Neural crest cell (in vitro differentiated cells): ENCODE results near the gene PLXNB3. TPM values are rescaled to one million over a fixed set of nuclear protein-coding genes. Genes with fewer than 3 reads are reported as not detected.

ENCODE experiments used
- DNase-seq: peaks from one replicate; pipeline ENCODE4 v3.0.0; 2021; ENCODE audit warnings: low read depth, mixed read lengths, low spot score
- H3K27ac Mint-ChIP-seq: one replicate; pipeline ENCODE4 v1.8.0; 2021; ENCODE audit warnings: mild to moderate bottlenecking, mixed read lengths; ENCODE audit not compliant: unreplicated experiment
- H3K27me3 Mint-ChIP-seq: 2 replicates; pipeline ENCODE4 v1.8.0; 2021; ENCODE audit warnings: low read depth, mild to moderate bottlenecking, mixed read lengths
- H3K36me3 Mint-ChIP-seq: 2 replicates; pipeline ENCODE4 v1.8.0; 2021; ENCODE audit warnings: low read depth, mild to moderate bottlenecking, mixed read lengths
- H3K4me1 Mint-ChIP-seq: 2 replicates; pipeline ENCODE4 v1.8.0; 2021; ENCODE audit warnings: mixed read lengths
- H3K4me3 Mint-ChIP-seq: one replicate; pipeline ENCODE4 v1.8.0; 2021; ENCODE audit warnings: mild to moderate bottlenecking, mixed read lengths
- H3K9me3 Mint-ChIP-seq: 2 replicates; pipeline ENCODE4 v1.8.0; 2021; ENCODE audit warnings: mixed read lengths
- CTCF ChIP-seq: fragments of 200-600 bp; sonication (generic); conservative IDR thresholded peaks from 2 replicates; pipeline ENCODE4 v1.5.0; 2021; ENCODE audit warnings: antibody characterized with exemption, mild to moderate bottlenecking
- total RNA-seq: library from RNA; stranded (reverse); gene quantifications from 2 replicates; pipeline ENCODE4 v1.2.1, GENCODE V29; 2021

The PLXNB3 gene
- total RNA-seq, 1 donor from 2014 or later, result 15.7 TPM

GRCh38 chrX:153735274-153735673, 28.8 kb upstream of the PLXNB3 start:
- Mint-ChIP-seq H3K4me3 (no peak overlapping the region), H3K27ac (no peak overlapping the region), H3K36me3 (peaks cover 18% of the 10 kb centered on the region), H3K4me1 (peaks cover 4% of the 10 kb centered on the region), H3K27me3 (no peaks in the 10 kb centered on the region), H3K9me3 (peaks cover 16% of the 10 kb centered on the region)
- TF ChIP-seq CTCF, result no peak
- DNase-seq, result no peak

GRCh38 chrX:153736071-153736820, 27.8 kb upstream of the PLXNB3 start:
- Mint-ChIP-seq H3K27ac (peak overlapping the region; percentile 19), H3K4me3 (no peak overlapping the region)

GRCh38 chrX:153736871-153737441, 27.1 kb upstream of the PLXNB3 start:
- Mint-ChIP-seq H3K9me3 (peaks cover 5% of the 10 kb centered on the region), H3K27me3 (no peaks in the 10 kb centered on the region), H3K36me3 (peaks cover 6% of the 10 kb centered on the region), H3K27ac (no peak overlapping the region), H3K4me3 (no peak overlapping the region), H3K4me1 (peaks cover 4% of the 10 kb centered on the region)
- no peak for DNase-seq
- no peak for TF ChIP-seq CTCF

More at GRCh38 chrX:153736071-153736820, 27.8 kb upstream of the PLXNB3 start:
- no peaks in the 10 kb centered on the region for H3K27me3 Mint-ChIP-seq
- peaks cover 4% of the 10 kb centered on the region for H3K4me1 Mint-ChIP-seq
- no peak for DNase-seq
- H3K36me3 Mint-ChIP-seq, result peaks cover 14% of the 10 kb centered on the region
- H3K9me3 Mint-ChIP-seq, result peaks cover 12% of the 10 kb centered on the region
- TF ChIP-seq CTCF, result no peak

GRCh38 chrX:153738056-153738605, 25.9 kb upstream of the PLXNB3 start:
- no peak for TF ChIP-seq CTCF
- peaks cover 4% of the 10 kb centered on the region for H3K4me1 Mint-ChIP-seq
- H3K27me3 Mint-ChIP-seq, result no peaks in the 10 kb centered on the region
- H3K4me3 Mint-ChIP-seq, result no peak overlapping the region
- H3K27ac Mint-ChIP-seq, result no peak overlapping the region
- DNase-seq, result no peak
- peaks cover 6% of the 10 kb centered on the region for H3K36me3 Mint-ChIP-seq
- H3K9me3 Mint-ChIP-seq, result peaks cover 5% of the 10 kb centered on the region

GRCh38 chrX:153739754-153740486, 24.1 kb upstream of the PLXNB3 start:
- H3K36me3 Mint-ChIP-seq, result peaks cover 1% of the 10 kb centered on the region
- no peak for TF ChIP-seq CTCF
- H3K27ac Mint-ChIP-seq, result no peak overlapping the region
- H3K4me3 Mint-ChIP-seq, result no peak overlapping the region
- H3K27me3 Mint-ChIP-seq, result no peaks in the 10 kb centered on the region
- no peak for DNase-seq
- H3K4me1 Mint-ChIP-seq, result peaks cover 4% of the 10 kb centered on the region
- peaks cover under 1% of the 10 kb centered on the region for H3K9me3 Mint-ChIP-seq
